A204.1 (cell line): ENCODE results near the gene SLC22A23.

Experiments used
- FAIRE-seq: peaks from 2 replicates; lab custom pipeline; 2012; peaks lifted over from hg19 to GRCh38; lab: Jason Lieb, UNC

SLC22A23 gene

DNA sequence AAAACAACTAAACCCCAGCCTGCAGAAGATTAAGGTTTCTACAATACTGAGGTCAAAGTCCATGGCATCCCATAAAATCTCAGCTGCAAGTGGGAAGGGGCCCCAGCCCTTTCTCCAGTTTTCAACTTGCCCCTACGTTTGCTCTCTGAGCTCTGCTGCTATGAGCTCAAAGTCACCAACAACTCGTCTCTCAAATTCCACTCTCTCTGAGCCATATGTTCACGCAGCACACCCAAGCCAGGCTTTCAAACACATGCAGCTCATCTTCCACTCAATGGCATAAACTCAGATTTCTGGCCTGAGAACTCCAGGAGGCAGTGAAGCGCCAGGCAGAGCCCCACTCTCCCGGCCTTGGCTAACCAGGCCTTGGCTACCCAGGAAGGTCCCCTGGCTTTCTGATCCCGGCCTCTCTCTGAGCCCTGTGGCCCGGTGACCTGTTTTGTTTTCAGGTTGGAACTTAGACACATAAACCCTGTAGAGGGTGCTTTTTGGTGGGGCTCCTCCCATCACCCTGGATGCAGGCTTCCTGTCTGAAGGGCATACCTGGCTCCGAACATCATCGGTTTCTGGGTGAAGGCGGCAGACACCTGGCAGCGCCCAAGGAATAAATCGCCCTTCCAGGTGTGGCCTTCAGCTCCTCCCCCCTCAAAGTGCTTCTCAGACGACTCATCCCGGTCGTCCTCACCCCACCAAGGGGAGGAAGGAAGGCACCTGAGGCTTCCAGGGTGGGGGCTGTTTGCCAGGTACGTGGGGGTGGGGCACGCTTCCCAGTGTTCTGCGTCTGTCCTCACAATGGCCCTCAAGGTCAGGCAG lies 12.4 kb downstream of the SLC22A23 start:
- FAIRE-seq = no peak

DNA sequence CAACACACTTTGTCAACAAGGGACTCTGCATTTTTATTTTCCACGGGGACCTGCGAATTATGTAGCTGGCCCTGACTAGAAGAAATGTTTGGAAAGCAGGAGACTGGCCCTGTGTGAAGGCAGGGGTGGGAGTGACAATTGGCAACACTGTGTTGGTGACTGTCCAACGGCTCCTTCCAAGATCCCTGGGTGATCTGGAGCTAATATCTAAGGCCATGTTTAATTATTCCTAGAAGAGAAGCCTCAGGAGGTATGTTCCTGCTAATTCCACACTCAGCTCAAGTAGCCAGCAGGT lies 13.7 kb downstream of the SLC22A23 start:
- no peak for FAIRE-seq

DNA sequence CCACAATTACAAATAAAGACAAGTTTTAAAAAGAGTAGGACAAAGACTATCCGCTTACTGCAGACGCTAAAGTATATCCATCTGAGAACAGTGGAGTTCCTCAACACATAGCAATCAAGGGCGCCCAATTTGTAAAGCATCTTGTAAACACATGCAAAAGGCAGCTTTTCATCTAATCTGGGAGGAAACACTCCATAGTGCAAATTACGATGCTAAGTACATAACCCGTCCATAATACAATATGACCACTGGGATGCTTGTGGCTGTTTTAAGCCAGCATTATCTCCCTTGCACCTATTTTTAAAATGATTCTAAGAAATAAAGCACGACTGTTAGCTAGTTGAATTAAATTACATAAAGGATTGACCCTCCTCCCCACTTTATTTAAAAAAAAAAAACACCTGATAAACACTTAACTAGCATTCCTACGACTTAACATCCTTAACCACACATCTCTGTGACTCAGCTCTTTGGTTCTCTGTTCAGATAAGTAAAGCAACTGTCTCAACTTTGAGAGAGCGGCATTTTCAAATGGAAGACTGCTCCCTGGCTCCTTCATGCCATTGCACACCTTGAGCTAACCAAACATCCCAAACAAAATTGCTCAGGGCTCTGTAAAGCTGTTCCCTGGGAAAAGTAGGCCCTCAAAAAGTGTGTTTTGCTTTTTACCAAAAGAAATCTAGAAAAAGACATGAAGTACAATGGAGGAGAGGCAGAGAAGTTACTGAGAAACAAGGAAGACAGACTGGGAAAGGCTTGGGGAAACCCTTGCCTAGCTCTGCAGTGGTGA lies 14.2 kb downstream of the SLC22A23 start:
- FAIRE-seq = no peak

DNA sequence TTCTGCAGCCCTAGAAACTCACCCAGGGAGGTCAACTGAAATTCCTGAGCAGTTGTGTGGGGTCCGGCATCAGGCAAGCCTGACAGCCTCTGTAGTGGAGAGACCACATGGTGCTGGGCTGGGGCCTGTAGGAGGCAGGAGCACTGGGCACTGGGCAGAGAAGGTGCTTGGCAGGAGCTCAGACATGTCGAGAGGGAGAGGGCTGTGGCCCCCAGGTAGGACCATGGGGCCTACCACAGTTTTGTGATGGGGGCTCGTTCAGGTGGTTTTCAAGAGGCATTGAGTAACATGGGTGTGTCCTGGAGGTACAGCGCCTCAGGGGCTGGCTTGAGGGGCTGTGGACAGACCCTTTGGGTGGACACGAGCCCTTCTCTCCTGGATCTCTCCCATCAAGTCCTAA lies 15.9 kb downstream of the SLC22A23 start:
- FAIRE-seq = no peak

DNA sequence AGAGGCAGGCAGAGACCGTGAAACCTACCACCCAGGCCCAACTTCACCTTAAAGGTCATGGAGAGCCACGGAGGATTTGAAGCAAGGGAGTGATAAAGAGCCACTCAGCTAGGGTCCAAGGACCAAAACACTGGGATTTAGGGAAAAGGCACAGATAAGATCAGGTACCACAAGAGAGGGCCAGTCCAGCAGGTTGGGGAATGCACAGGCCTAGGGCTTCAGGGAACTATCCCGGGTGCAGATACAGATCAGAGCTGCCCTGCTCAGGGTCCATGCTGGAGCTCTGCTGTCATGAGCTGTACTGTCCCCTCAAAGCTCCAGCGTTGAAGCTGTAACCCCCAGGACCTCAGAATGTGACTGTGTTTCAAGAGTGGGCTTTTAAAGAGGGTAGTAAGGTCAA lies 16.9 kb downstream of the SLC22A23 start:
- FAIRE-seq = no peak

DNA sequence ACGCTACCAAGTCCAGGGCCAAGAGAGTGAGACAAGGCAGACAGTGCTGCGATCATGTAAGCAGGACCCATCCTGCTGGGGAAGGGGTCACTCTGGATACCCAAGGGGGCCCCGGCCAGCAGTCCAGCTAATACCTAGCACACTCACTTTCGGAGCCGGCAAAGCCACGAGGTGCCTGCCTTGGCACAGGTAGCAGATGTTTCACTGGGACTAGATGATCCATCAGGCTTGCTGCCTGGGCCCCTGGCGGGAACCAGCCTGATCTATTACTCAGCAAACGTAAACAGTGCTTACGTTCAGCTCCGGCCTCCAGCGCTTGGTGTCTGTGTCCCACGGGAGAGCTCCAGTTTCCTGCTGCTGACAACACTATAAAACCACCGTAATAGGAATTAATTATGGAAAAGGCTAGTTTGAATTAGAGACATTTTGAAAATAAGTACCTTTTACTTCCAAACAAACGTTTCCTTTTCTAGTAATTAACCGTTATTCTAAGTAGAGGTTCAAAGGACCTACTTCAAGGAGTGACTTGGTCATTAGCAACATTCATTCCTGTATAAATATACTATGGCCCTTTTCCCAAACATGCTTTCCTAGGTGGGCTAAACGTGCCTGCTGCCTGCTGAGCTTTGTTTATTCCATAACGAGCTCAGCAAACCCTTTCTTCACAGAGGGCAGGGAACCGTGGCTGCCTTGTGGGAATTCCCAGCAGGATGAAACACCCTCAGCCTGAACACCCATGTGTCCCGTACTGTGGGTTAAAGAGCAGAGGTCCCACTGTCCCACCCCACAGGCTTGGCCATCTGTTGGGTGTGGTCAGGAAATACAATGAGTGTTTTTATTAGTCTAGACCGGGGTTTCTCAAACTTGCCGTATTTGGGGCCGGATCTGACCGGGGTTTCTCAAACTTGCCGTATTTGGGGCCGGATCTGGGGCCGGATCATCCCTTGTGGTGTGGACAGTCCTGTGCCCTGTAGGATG lies 18.4 kb downstream of the SLC22A23 start:
- FAIRE-seq = no peak

DNA sequence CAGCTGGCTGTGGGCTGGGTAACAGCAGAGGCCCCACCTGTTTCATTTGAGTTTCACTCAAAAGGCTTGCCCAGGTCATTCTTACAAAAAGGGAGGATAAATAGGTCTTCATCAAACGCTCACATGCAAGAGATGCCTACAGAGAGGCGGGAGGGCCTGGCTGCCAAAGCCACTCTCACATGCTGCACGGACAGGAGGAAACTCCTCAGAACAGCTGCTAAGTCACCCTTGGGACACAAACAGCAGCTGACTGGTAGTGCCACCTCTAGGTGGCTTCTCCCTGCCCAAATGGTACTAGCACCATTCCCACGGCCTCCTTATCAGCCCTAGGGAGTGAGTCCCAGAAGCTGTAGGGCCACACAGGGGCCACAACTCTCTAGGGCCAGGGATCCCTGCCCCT lies 23.8 kb downstream of the SLC22A23 start:
- FAIRE-seq = no peak

DNA sequence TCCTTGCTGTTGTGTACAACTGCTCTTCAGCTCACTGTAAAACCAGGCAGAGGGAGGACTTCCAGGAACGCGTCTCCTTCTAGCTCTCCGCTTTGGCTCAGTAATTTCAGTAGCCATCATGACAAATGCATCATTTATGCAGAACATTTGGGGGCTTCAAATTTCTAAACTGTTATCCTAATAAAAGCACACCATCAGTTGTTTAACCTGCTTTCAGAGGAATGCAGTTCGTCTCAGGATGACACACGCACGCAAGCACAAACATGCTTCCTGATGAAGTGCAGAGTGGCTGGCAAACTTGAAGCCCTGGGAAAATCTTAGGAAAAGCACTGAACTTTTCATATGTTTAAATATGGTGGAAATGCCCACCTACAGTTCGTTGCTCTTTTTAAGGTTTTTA lies 24.4 kb downstream of the SLC22A23 start:
- FAIRE-seq = no peak

DNA sequence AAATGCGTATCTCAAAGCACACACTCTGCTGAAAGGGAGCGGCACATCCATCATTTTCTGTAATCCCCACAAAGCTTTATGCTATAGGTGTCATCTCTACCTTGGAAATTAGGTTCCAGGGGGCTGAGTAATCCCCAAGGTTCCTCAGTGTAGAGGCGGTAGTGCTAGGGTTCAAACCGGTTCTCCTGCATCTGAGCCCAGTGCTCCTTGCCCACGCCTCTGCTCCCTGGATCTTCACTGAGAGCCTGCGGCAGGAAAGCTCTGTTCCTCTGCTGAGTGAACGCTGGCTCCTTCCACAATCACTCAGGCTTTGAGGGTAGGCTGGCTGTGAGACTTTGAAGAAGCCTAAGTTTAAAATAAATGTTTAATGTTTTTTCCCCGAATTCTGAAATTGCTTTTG lies 24.9 kb downstream of the SLC22A23 start:
- FAIRE-seq = no peak

DNA sequence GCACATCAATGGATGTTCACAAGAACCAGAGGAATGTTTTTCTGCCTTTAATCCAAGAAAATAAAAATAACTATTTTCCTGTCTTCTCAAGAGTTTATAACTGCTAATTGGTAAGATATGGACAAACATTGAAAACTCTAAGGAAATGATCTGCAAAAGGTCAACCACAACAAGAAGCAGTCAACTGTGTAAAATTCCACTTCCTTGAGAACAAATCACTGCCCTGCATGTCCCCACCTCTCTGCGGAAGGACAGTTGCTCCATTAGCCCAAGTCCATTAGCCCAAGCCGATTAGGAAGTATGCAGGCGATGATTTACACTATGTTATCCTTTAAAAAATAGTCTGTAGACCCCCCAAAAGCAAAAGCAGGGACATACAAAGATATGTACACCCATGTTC lies 27.6 kb downstream of the SLC22A23 start:
- FAIRE-seq = no peak

DNA sequence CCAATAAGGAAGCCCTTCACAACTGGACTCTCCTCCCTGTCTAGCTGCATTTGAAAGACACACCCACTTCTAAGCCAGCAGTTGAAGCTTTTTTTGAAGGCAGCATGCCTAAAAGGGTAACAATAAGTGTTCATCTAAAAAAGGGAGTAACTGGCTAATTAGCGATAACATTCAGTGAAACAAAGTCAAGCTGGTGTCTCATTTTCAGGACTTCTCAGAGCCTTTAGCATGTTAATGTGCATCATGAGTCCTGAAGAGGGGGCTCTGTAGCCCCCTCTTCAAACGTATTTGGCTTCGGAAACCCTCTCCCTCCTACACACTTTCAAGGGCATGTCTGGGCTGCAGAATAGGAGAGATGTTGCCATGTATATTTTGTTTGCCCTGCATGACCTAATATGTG lies 28.1 kb downstream of the SLC22A23 start:
- no peak for FAIRE-seq

DNA sequence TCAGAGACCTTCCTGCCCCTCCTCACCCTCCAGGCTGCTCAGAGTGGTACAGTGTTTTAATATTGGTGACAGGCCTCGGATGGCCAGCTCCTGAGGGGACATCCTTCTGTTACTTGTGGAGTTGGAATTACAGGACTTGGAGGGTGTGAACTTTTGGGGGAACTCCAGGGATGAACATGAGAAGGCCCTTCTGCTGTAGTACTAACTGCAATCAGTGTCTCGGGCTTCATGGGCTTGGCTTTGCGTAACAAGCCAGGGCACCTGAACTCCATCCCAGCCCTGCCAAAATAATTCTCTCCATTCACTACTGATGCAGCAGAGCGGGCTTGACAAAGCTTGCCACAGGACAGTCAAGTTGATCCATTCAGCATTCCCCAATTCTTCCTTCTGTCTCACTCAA lies 28.6 kb downstream of the SLC22A23 start:
- no peak for FAIRE-seq

DNA sequence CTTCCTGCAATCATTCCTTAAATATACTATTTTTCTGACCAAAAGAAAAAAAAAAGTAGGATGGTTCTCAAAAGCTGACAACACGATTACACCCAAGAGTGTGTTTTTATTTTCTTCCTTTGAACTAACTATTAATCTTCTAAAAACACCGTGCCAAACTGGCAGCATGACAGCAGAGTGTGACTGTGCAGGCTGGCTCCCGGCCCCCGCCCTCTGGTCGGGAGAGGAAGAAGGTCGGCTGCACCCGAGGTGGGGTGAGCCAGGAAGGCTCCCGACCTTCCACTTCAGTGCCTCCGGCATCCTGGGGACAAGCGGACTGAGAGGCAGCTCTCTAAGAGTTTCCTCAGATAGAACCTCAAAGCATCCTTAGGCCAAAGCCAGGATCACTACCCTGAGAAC lies 29.2 kb downstream of the SLC22A23 start:
- FAIRE-seq = no peak

DNA sequence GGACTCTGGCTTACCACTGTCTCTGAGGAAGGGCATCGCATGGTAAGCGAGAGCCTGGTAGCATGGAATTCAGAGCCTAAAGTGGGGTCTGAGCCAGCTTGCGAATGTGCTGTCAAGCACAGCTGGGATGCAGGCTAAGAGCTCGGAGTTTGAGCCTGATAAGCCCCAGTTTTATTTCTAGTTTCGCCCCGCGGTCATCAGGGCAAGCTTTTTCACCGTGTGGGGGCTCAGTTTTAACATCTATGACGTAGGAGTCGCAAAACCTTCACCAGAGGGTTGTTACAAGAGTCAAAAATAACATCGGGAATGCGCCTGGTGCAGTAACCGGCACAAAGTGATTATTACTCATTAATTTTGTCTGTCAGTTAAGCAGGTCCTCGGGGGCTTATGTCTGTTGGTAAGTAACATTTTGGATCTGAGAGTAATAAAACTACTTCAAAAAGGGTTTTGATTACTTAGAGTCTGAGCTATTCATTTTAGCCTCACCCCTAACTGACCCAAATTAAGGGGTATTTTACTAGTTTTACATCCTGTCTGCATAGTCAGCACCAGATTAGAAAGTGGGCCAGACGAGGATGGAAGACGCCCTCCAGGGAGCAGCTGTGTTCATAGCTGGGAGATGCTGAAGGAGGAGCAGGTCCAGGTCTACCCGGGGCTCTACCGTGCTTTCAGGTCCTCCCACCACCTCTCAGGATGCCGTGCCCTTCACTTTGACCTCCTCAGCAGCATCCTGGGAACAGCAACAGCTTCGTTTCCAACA lies 29.7 kb downstream of the SLC22A23 start:
- no peak for FAIRE-seq

DNA sequence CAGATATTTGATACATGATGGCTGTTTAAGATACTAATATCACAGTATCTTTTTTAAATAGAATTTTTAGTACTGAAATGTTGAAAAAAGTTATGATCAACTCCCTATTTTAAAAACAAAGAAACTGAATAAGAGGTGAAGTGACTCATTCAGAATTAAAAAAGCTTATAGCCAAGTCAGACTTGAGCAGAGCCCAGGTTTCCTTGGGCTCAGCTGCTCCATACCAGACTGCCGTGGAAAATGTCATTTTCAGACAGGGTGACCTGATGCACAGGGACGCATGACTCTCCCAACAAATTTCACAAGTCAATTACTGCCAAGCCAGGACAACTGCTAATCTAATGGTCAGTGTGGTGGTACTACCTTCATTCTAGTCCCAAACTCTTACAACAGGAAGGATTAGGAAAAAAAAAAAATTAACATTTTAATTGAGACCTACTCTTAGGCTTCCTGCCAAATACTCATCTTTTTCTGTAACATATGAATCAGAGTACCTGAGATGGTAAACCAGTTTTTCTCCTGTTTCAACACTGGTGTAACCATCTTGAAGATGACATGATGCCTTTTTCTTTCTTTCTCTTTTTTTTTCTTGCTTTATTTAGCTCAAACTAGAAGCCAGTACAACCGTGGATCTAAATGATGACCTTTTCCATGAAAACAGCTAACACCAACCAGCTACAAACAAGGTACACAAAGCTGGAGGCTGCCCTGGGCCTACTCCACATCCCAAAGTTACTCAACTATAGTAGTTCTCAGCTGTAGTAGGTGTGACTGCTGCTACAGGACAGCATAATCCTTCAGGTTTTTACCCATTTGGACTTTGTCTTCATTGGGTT lies 30.5 kb downstream of the SLC22A23 start:
- no peak for FAIRE-seq

DNA sequence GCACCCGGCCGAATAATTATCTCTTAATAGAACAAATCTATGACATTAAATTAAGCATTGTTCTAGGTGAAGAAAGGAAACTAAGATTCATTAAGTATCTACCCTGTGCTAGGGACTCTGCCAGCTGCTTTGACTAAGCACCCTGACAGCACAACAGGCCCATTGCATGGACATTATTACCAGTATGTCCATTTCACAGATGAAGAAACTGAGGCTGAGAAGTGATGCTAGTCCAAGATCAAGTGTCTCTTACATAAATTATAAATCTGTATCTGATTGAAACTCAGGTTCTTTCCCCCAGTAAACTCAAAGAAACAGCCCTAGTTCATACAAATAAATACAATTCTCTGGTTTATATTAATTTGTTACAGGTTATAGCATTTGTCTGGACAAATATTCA lies 31.3 kb downstream of the SLC22A23 start:
- no peak for FAIRE-seq

DNA sequence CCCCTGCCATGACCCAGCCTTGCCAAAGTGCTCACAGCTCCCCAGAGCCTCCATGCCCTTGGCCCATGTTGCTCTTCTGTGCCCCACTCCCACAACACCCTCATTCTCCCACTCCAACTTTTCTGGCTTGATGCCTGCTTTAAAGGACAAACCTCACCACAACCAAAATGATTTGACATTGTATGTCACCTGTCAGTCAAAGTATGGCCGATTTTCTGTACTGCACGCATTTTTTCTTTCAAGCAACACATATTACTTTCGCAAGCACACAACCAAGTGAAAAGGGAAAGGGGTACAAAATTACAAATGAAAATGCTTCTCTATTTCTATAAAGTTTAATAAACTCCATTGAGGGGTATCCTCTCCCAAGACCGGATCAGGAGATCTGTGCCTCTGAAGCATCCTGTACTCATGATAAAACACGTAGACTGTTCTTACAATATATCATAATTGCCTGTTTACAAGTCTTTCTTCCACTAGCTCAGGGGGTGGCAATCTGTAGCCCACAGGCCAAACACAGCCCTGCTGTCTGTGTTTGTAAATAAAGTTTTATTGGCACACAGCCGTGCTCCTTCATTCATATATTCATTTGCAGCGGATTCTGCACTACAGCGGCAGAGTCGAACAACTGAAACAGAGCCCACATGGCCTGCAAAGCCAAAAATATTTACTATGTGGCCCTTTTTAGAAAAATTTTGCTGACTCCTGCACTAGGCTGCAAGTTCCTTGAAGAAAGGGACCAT lies 32.5 kb downstream of the SLC22A23 start:
- FAIRE-seq = no peak

DNA sequence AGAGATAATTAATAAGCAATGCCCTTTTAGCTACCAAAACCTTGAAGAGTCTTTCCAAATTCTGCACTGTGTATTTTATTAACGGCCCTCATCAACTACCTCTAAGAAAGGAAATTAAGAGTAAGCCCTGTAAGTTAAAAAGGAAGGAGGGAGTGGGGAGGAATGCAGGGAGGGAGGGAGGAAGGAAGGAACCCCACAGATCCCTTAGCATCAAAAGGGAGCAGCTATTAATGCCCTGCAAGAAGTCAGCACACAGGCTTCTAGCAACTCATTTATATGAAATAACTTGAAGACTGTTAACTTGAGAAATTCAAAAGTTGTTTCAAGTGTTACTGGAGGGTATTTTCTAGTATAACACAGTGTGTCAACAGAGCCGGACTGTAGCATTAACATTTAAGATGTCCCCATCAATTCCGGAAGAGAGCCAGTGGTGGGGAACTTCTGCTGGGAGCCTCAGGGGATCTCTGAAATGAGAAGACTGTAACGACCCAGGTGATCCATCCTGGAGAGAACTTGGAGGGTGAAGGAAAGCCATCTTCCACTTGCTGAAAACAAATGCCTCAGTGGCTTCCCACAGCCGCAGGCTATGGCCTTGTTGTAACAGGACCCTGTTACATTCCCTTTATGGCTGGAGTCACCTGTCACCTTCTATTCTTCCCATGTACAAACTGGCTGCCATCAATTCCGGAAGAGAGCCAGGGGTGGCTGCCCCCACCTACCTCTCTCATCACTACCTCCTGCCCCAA lies 33.2 kb downstream of the SLC22A23 start:
- FAIRE-seq = no peak

DNA sequence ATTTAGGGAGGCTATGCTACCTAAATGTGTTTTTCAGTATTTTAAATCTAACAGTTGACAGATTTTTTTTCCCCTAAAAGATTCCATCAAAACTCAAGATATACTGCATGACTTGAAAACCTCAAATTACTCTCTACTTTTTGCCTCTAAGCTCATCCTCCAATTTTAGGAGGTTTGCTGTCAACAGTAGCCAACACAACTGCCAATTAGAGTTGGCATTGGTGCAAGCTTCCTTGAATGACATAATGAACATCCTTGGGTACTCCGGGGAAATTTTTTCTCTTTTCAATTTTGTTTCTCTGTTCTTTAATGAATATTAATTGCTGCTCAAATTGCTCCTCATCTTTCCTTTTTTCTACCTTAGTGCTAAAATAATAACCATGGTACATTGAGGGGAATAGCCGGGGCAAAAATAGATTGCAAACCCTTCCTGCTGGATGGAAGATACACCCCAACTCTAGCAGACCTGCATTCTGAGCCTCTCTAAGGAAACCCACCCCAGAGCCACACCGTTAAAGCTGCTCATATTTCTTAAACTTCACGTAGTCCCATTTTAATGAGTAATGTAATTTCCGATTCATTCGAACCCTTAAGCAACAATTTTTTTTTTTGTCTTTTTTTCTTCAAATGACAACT lies 34.3 kb downstream of the SLC22A23 start:
- no peak for FAIRE-seq
